Heart left ventricle (tissue), 16 donors: Measurements from ENCODE around the gene FMO4. TPM values are rescaled to one million over a fixed set of nuclear protein-coding genes. Genes with fewer than 3 reads are reported as not detected.
A peak's percentile ranks its signal among the peaks of the same experiment; 100 is the strongest.

Experiments
- ATAC-seq, 4 donors: fragments of 200-7000 bp; cut with Tn5 transposase; one replicate each; pipeline ENCODE4 v1.9.1; 2020 to 2022; ENCODE audit warnings: moderate library complexity in 4 of 4, mild to moderate bottlenecking in 3 of 4, moderate number of reproducible peaks in 1 of 4
- DNase-seq, 5 donors: peaks; one replicate each; pipeline ENCODE4 v3.0.0-alpha.2; 2020
- H3K27ac ChIP-seq, 12 donors: fragments of 200-600 bp; sonication (generic) in 4 of 12; one replicate each; pipeline versions ENCODE4 v1.5.0 to v1.8.0; 2016 to 2022; ENCODE audit warnings: mild to moderate bottlenecking in 2 of 12
- H3K27me3 ChIP-seq, 9 donors: fragments of 200-600 bp; sonication (generic) in 2 of 9; one replicate each; pipeline versions ENCODE4 v1.5.1 to v1.8.0; 2016 to 2022; ENCODE audit warnings: mild to moderate bottlenecking in 3 of 9
- H3K36me3 ChIP-seq, 9 donors: fragments of 200-600 bp; sonication (generic) in 2 of 9; one replicate each; pipeline versions ENCODE4 v1.5.0 to v1.8.0; 2018 to 2022; ENCODE audit warnings: mild to moderate bottlenecking in 2 of 9
- H3K4me1 ChIP-seq, 12 donors: fragments of 200-600 bp; sonication (generic) in 4 of 12; one replicate each; pipeline versions ENCODE4 v1.5.0 to v1.8.0; 2016 to 2022; ENCODE audit warnings: mild to moderate bottlenecking in 3 of 12
- H3K4me3 ChIP-seq, 12 donors: fragments of 200-600 bp; sonication (generic) in 4 of 12; one replicate each; pipeline versions ENCODE4 v1.5.0 to v1.8.0; 2017 to 2022; ENCODE audit warnings: mild to moderate bottlenecking in 9 of 12, moderate library complexity in 4 of 12
- H3K9me3 ChIP-seq, 12 donors: fragments of 200-600 bp; sonication (generic) in 4 of 12; one replicate each; pipeline versions ENCODE4 v1.5.0 to v1.8.0; 2016 to 2022; ENCODE audit warnings: mild to moderate bottlenecking in 1 of 12
- CTCF ChIP-seq, 12 donors: fragments of 200-600 bp; sonication (generic) in 4 of 12; IDR thresholded peaks; one replicate each; pipeline versions ENCODE4 v1.5.0 to v1.8.0; 2018 to 2022; ENCODE audit warnings: antibody characterized with exemption in 12 of 12, mild to moderate bottlenecking in 5 of 12
- POLR2A ChIP-seq, 2 donors: fragments of 450-650 bp; IDR thresholded peaks; one replicate each; pipeline ENCODE4 v1.6.1; 2017; ENCODE audit warnings: antibody characterized with exemption in 2 of 2, mild to moderate bottlenecking in 2 of 2, moderate library complexity in 2 of 2
- whole genome bisulfite sequencing, 4 donors: extraction: QIAGEN DNeasy Blood & Tissue Kit in 2 of 4; methylation state at CpG; one replicate each; pipeline versions ENCODE4 v1.1.5 to v1.1.7; 2013 to 2018; 5-methylcytosine and 5-hydroxymethylcytosine counted together
- intact Hi-C, 10 donors: fragments of 100-400 bp; cut with DNase I; formaldehyde crosslinking; loops; one replicate each; pipeline versions ENCODE4 v1.11.1 to v1.14.2; 2022
- polyA plus RNA-seq, 2 donors: library from polyadenylated mRNA; stranded (reverse); fragments of 200-250 nt; gene quantifications; one replicate each; pipeline ENCODE4 v1.2.3, GENCODE V29; 2013
- total RNA-seq, 9 donors: library from RNA; depleted of rRNA in 2 of 9; stranded (reverse); fragments of >200 nt in 2 of 9; fragmentation: NEBNext Ultra II Directional in 3 of 9; extraction: Animal tissue kit (Norgen Biotek cat#: 25700) in 3 of 9; gene quantifications; one replicate each; pipeline versions ENCODE4 v1.1.0 to v1.2.4, GENCODE V29; 2016 to 2023
- donor health status: ischemic (EF 13 %, LVEDD 7.1; RV severe dilation, severe dysfunction).
- donor health status: healthy with polysubstance abuse.
- donor health status: DM: no; HTN: yes; CAD: no.
- donor health status: DM: no; HTN: no; CAD: no.
- donor health status: ischemic (EF 25% LVEDD 6.9; RV normal size, moderate dysfunction).
- donor health status: ischemic (EF 25% LVEDD 5.7; RV mildly dilated, moderate dysfunction).
- donor health status: healthy.
- donor health status: DM: yes; HTN: yes; CAD: no.
- donor health status: ischemic (EF 35%, LVEDD 5.7; RV mildly dilated, moderate dysfunction).
- donor health status: nonischemic (EF 11% LVEDD 7.7; RV severe dilation, severe dysfunction).
- donor health status: DM: yes; HTN: yes; CAD: no.
- donor health status: PGD.
- donor health status: ischemic (EF 29% LVEDD 5.4; RV normal size, mild dysfunction).
- donor health status: nonischemic (EF 23%, LVEDD 6.1; RV moderate dilation, normal function).

FMO4 gene
- total and polyA plus RNA-seq, 11 donors, result 1.9 to 10.1 (median 4.9) TPM

- H3K4me1 ChIP-seq, result no peaks in the 10 kb centered on the region
- TF ChIP-seq POLR2A (IDR thresholded peaks at IDR 0.05) (no peak), CTCF (IDR thresholded peaks at IDR 0.05) (no peak)
- H3K4me3 ChIP-seq, result no peak overlapping the region
- H3K9me3 ChIP-seq, result peaks cover 0 to 57% (median 24%) of the 10 kb centered on the region in 12 donors
- H3K27ac ChIP-seq, result no peak overlapping the region
- DNase-seq (no peak), ATAC-seq (no peak)
- intact Hi-C loops, result no loop called here
- 81 to 95% (median 89%) methylated on average over 1 of the region's 1 CpG for WGBS, 4 donors
- no peaks in the 10 kb centered on the region for H3K27me3 ChIP-seq
- H3K36me3 ChIP-seq, result no peaks in the 10 kb centered on the region
Observed at GRCh38 chr1:171300401-171300800, 13.6 kb upstream of the FMO4 start.

- DNase-seq (no peak), ATAC-seq (no peak)
- TF ChIP-seq CTCF (IDR thresholded peaks at IDR 0.05) (no peak), POLR2A (IDR thresholded peaks at IDR 0.05) (no peak)
- no peak overlapping the region for H3K4me3 ChIP-seq
- whole genome bisulfite sequencing, 4 donors, result 53 to 68% (median 55%) methylated on average over 3 of the region's 3 CpGs
- intact Hi-C loops, result loop anchor here (2.0 to 10.0 kb wide), 7 partner anchors 62 to 346 kb away; partner anchors contain the start of gene FMO1 (in 4 of the 10)
- H3K27ac ChIP-seq, result no peak overlapping the region
- peaks cover 0 to 7% (median 0%) of the 10 kb centered on the region in 12 donors for H3K9me3 ChIP-seq
- H3K27me3 ChIP-seq, result no peaks in the 10 kb centered on the region
- H3K36me3 ChIP-seq, result no peaks in the 10 kb centered on the region
- H3K4me1 ChIP-seq, result peaks cover 0 to 20% (median 7%) of the 10 kb centered on the region in 12 donors
Observed at GRCh38 chr1:171310661-171311087, 3.3 kb upstream of the FMO4 start.

DNA sequence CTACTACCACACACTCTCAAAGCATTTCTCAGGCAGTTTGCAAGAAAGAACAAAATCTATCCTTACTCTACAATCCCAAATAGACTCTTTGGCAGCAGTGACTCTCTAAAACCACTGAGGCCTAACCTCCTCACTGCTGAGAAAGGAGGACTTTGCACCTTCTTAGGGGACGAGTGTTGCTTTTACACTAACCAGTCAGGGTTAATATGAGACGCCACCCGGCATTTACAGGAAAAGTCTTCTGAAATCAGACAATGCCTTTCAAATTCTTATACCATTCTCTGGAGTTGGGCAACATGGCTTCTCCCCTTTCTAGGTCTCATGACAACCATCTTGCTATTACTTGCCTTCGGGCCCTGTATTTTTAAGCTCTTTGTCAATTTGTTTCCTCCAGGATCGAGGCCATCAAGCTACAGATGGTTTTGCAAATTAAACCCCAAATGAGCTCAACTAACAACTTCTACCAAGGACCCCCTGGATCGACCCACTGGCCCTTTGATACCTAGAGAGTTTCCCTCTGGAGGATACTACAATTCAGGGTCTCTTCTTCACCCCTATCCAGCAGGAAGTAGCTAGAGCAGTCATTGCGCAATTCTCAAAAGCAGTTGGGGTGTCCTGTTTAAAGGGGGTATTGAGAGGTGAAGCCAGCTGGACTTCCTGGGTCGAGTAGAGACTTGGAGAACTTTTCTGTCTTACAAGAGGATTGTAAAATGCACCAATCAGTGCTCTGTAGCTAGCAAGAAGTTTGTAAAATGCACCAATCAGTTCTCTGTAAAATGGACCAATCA lies 2.0 kb upstream of the FMO4 start:
- DNase-seq, result no peak
- Histone ChIP-seq H3K36me3 (peaks cover 0 to 4% (median 0%) of the 10 kb centered on the region in 9 donors), H3K4me3 (no peak overlapping the region), H3K9me3 (no peaks in the 10 kb centered on the region), H3K27me3 (no peaks in the 10 kb centered on the region), H3K4me1 (peaks cover 0 to 25% (median 7%) of the 10 kb centered on the region in 12 donors), H3K27ac (no peak overlapping the region)
- TF ChIP-seq CTCF (IDR thresholded peaks at IDR 0.05), result no peak
- no peak for TF ChIP-seq POLR2A (IDR thresholded peaks at IDR 0.05)
- 79 to 90% (median 84%) methylated on average over 8 of the region's 8 CpGs for WGBS, 4 donors
- intact Hi-C loops, result loop anchor here (2.0 to 10.0 kb wide), 11 partner anchors 63 to 347 kb away; partner anchors contain the start of gene FMO1 (in 4 of the 10)
- no peak for ATAC-seq

- Histone ChIP-seq H3K27me3 (no peaks in the 10 kb centered on the region), H3K27ac (peak overlapping the region in 11 of 12 donors; percentile 38 to 78 (median 63)), H3K36me3 (peaks cover 0 to 12% (median 4%) of the 10 kb centered on the region in 9 donors), H3K4me3 (peak overlapping the region in 3 of 12 donors; percentile 44 to 55 (median 49)), H3K4me1 (peaks cover 0 to 25% (median 7%) of the 10 kb centered on the region in 12 donors), H3K9me3 (peaks cover 0 to 3% (median 0%) of the 10 kb centered on the region in 12 donors)
- ATAC-seq (no peak), DNase-seq (no peak)
- intact Hi-C loops, result loop anchor here (1.0 to 10.0 kb wide), 11 partner anchors 66 to 349 kb away; partner anchors contain the start of gene FMO1 (in 3 of the 10)
- WGBS, 4 donors, result 9 to 15% (median 10%) methylated on average over 1 of the region's 1 CpG
- TF ChIP-seq CTCF (IDR thresholded peaks at IDR 0.05) (no peak), POLR2A (IDR thresholded peaks at IDR 0.05) (no peak)
Observed at GRCh38 chr1:171313319-171313834, 606 bp upstream of the FMO4 start.
